HG03108 (cell line): Measurements from ENCODE around the gene CCP110.

Experiments
- ATAC-seq: cut with Tn5 transposase; IDR thresholded peaks from one replicate; pipeline ENCODE4 v1.9.1; 2021; ENCODE audit warnings: moderate library complexity; ENCODE audit not compliant: unreplicated experiment

Gene CCP110, protein sequence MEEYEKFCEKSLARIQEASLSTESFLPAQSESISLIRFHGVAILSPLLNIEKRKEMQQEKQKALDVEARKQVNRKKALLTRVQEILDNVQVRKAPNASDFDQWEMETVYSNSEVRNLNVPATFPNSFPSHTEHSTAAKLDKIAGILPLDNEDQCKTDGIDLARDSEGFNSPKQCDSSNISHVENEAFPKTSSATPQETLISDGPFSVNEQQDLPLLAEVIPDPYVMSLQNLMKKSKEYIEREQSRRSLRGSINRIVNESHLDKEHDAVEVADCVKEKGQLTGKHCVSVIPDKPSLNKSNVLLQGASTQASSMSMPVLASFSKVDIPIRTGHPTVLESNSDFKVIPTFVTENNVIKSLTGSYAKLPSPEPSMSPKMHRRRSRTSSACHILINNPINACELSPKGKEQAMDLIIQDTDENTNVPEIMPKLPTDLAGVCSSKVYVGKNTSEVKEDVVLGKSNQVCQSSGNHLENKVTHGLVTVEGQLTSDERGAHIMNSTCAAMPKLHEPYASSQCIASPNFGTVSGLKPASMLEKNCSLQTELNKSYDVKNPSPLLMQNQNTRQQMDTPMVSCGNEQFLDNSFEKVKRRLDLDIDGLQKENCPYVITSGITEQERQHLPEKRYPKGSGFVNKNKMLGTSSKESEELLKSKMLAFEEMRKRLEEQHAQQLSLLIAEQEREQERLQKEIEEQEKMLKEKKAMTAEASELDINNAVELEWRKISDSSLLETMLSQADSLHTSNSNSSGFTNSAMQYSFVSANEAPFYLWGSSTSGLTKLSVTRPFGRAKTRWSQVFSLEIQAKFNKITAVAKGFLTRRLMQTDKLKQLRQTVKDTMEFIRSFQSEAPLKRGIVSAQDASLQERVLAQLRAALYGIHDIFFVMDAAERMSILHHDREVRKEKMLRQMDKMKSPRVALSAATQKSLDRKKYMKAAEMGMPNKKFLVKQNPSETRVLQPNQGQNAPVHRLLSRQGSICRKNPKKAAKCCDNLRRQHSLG

DNA sequence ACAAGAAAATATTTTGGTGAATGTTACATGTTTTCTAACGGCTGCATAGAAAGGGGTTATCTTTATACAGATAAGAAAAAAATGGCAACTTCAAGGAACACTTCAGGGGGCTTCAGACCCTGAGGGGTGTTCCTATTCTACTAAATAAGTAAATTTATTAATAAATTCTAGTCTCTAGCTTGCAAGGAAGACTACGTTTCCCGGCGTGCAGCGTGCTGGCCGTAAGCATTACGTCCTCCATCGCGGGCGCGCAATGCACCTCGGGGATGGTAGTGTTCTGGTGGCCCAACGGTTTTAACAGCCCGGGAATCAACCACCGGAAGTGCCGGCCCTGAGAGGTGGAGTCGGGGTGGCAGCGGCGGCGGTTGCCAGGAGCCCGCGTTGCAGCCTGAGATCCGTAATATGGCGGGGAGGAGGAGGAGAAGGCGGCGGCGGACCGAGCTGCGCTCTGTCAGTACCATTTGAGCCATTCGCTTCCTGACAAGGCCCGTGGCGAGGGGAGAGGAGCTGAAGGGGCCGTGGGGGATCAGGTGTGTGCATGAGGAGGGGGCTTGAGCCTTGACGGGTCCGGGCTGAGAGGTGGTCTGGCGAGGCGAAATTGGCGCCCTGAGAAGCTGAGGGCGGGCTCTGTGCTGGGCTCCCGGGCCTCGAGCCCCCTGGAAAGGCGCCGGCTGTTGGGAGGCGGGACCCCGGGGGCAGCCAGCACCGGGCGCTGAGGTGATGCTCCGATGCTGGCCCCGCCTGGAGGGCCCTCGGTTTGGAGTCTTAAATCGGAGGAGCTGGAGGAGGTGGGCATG, at the start of gene CCP110:
Gene CCP110, plus strand, starts transcription at position 384 of the 797 bp plus-strand sequence. CDS start 3,940 bp downstream, outside the sequence.
- peak; percentile 74 for ATAC-seq

DNA sequence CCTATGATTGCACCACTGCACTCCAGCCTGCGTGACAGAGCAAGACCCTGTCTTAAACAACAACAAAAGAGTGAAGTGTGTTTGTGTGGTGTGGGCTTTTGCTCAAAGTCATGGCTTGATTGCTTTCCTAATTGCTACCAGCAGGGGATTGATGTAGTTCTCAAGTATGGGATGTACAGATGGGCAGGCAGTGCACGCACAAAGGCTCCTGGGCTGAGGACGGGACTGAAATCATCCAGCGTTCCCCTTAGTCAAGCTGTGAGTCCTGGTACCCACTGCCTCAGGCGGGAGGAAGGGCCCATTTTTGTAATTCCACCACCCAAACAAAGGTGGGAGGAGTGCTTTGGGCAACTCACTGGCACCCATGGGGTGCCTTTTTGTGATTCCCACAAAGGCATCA, 49.1 kb upstream of the CCP110 start:
- ATAC-seq, result no peak

DNA sequence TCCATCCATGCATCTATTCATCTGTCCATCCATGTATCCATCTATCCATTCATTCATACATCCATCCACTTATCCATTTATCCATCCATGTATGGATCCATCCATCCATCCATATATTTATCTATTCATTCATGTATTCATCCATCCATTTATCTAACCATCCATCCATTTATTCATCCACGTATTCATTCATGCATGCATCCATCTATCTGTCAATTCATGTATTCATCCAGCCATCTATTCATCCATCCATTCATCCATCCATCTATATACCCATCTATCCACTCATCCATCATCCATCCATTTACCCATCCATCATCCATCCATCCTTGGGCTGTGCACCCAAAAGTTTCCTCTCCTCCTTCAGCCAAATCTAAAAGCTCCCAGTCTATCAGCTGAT, 45.2 kb upstream of the CCP110 start:
- ATAC-seq, result no peak

DNA sequence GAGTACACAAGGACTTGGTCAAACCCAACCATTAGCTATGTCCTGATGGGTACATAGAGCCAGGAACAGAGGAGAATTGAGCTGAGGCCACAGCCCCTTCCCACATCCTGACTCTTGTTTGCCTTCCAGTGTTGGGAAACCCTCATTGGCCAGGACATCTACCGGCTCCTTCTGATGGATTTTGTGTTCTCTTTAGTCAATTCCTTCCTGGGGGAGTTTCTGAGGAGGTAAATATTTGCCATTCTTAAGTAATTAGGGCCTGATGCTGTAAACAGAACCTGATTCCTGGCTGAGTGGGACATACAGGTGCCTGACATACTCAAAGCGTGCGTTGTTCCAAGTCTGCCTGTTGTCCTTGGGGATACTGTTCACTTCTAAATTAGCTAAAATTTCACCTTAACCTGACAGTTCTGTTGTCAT, 44.4 kb upstream of the CCP110 start:
- ATAC-seq, result no peak

DNA sequence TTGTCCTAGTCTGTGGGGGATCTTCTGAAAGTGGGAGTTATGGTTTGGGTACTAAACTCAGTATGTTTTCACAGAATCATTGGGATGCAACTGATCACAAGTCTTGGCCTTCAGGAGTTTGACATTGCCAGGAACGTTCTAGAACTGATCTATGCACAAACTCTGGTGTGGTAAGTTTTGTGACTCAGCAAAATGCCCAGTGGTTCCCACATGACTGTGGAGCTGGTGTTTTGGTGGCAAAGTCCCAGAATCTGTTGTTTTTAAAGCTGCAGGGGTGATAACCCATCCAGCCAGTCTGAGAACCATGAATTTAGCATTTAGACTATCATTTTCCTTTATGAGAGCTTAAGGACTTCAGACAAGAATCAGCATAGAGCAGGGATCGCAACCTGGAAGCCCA, 42.4 kb upstream of the CCP110 start:
- ATAC-seq, result no peak

DNA sequence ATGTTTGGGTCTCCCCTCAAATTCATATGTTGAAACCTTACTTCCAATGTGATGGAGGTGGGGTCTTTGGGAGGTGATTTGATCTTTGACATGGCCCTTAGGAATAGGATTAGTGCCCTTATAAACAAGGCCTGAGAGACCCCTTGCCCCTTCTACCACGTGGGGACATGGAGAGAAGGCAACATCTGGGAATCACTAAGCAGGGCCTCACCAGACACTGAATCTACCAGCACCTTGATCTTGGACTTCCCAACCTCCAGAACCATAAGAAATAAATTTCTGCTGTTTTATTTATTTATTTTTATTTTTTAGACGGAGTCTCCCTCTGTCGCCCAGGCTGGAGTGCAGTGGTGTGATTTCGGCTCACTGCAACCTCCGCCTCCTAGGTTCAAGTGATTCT, 42.0 kb upstream of the CCP110 start:
- ATAC-seq, result no peak

DNA sequence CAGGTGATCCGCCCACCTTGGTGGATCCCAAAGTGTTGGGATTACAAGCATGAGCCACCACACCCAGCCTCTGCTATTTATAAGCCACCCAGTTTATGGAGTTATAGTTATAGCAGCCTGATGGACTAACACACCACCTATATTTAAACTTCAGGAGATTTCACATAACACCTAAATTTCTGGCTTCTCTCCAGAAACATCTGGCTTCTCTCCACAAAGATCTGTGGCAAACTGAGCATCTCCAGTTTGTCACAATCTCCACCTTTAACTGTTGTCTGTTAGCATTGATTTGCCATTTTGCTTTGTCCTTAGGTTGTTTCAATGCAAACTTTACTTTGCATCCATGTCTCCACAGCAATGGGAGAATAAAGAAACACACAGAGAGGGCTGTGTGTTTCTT, 41.5 kb upstream of the CCP110 start:
- ATAC-seq, result no peak

DNA sequence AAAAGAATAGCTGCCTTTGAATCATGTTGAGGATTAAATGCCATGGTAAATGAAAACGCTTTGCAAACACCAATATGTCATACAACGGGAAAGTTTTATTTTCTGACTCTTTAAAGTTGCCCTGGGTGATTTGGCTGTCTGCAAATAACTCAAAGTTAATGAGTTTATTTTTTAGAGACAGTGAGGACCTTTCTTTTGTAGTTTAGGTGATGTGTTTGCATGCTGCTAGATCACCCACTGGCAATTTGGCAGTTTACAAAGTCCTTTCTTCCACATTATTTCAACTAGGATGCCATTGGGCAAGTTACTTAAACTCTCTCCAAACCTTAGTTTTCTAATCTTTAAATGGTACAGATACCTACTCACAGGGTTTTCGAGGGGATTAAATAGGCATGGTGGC, 39.6 kb upstream of the CCP110 start:
- no peak for ATAC-seq

DNA sequence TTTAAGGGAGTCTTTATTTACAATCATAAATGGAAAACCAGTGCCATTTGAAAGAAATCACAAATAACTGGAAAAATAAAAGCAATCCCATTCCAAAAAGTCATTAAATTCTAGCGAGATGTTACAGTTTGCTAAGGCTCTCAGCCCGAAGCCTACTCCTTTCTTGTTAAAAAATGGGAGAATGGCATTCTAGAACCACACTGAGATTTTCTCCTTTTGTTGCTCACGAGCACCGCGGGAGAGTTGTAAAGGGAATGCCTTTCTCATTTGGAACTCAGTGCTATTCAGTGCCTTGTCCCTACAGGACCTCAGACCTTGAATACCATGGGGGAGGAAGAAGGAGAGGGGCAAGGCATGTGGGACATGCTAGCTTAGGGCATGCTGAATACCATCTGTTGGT, 38.1 kb upstream of the CCP110 start:
- no peak for ATAC-seq

DNA sequence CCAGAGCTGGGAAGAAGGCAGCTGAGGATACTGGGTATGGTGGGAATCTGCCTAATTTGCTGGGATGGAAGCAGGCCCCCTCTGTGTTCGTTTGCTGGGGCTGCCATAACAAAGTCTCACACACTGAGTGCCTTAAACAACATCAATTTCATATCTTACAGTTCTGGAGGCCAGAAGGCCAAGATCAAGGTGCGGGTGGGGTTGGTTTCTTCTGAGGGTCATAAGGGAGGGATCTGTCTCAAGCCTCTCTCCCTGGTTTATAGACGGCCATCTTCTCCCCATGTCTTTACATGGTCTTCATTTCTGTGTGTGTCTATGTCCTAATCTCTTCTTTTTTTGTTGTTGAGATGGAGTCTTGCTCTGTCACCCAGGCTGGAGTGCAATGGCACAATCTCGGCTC, 37.7 kb upstream of the CCP110 start:
- no peak for ATAC-seq

DNA sequence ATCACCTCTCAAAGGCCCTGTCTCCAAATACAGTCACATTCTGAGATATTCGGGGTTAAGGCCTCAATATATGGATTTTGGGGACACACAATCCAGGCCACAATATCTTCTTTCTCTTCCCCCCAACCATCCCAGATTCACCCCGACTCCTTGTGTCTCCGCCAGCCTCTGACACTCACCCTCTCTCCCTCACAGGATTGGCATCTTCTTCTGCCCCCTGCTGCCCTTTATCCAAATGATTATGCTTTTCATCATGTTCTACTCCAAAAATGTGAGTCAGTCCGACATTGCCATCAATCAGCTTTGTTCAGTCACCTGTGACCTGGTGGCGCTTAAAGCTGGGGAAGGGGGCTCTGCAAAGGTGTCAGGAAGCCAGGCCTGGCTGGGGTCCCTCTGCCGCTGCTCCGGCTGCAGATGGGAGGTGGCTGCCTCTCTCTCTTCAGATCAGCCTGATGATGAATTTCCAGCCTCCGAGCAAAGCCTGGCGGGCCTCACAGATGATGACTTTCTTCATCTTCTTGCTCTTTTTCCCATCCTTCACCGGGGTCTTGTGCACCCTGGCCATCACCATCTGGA, 36.9 kb upstream of the CCP110 start:
- ATAC-seq, result no peak

DNA sequence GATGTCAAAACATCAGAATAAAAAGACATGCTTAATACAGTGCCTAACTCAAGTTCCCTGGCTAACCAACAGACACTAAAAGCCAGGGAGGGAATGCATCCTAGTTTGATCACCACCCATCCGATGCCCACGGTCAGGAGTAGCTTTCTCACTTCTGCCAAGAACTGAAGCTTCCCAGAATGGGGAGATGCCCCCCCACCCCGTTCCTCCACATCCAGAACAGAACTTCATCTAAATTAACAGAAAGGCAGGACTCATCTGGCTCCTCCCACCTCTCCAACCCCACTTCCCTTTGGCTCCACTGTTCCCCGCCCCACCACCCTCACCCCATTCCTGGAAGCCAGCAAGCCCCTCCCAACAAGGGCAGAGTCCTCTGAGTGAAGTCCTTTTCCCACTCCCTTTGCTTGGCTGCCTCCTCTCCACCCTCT, 35.5 kb upstream of the CCP110 start:
- no peak for ATAC-seq

DNA sequence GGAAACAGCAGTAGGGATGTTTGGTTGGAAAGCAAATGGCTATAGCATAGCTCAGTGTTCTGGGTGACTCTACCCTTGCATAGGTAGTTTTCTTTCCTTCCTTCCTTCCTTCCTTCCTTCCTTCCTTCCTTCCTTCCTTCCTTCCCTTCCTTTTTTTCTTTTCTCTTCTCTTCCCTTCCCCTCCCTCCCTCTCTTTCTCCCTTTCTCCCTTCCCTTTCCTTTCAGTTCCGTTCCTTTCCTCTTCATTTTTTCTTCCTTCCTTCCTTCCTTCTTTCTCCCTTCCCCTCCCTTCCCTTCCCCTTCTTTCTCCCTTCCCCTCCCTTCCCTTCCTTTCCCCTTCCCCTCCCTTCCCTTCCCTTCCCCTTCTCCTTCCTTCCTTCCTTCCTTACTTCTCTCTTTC, 33.1 kb upstream of the CCP110 start:
- ATAC-seq, result no peak

DNA sequence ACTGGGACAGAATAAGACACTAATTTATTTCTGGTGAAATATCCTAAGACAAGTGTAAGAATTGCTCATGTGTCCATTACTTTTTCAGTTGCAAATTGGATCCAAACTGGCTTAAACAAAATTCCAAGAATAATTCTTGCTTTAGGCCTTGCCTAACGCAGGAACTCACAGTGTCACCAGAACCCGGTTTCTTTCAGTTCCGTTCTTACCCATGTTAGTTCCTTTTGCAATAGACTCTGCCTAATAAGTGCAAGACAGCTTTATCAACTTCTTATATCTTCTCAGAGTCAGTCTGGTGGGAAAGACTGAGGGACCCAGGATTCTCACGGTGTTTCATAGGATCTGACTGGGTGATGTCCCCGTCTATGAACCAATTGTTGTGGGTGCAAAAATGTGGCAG, 26.6 kb upstream of the CCP110 start:
- ATAC-seq, result no peak

DNA sequence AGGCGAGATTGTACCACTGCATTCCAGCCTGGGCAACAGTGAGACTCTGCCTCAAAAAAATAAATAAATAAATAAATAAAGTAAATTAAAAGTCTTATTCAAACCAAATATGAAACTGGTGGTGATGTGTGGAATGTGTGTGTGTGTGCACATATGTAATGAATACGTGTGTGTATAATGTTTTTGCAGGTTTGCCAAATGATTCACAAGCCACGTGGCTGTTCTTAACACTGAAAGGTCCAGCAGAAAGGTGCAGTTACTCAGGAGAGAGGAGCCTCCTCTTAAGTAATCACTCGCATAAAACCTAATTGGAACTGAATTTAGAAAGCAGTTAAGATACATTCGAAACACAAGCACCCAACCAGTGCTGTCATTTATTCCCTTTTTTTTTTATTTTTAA, 24.7 kb upstream of the CCP110 start:
- no peak for ATAC-seq

DNA sequence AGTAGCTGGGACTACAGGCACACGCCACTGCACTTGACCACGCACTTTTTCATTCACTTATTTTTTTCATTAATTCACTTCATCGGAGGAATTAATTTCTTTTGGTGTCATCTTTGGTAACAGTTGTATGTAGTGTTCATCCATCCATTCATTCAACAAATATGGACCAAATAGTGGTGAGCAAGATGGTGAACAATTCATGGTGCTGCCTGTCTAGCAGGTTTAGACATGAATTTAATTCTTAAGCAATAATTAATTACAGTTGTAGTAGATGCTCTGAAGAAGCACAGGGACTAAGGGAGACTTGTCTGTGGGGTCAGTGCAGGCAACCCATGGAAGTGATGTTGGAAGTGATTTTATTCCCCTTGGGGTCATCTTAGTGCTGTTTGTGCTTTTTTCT, 24.3 kb upstream of the CCP110 start:
- no peak for ATAC-seq

DNA sequence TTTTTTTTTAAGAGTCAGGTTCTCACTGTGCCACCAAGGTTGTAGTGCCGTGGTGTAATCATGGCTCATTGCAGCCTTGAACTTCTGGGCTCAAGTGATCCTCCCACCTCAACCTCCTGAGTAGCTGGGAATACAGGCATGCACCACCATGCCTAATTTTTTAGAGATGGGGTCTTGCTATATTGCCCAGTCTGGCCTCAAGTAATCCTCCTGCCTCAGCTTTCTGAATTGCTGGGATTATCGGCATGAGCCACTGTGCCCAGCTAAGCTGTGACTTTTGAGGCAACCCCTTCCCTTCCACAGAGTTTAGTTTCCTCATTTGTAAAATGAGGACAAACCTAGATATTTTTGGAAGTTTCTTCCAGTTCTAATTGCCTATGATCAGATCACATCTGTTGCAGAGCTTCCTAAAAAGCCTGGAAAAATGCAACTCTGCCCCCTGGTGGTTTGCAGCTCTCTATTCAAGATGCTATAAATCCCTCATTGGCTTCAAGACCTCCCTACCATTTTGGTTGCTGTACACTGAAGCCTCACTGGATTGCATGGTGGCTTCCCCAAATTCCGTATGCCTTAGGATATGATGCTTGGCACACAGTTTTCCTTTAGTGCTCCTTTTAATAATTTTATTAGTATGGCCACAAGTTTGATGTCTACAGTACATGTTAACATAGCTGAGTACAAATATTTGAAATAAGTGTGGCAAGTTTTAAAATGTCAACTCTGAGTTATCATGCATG, 21.2 kb upstream of the CCP110 start:
- no peak for ATAC-seq

DNA sequence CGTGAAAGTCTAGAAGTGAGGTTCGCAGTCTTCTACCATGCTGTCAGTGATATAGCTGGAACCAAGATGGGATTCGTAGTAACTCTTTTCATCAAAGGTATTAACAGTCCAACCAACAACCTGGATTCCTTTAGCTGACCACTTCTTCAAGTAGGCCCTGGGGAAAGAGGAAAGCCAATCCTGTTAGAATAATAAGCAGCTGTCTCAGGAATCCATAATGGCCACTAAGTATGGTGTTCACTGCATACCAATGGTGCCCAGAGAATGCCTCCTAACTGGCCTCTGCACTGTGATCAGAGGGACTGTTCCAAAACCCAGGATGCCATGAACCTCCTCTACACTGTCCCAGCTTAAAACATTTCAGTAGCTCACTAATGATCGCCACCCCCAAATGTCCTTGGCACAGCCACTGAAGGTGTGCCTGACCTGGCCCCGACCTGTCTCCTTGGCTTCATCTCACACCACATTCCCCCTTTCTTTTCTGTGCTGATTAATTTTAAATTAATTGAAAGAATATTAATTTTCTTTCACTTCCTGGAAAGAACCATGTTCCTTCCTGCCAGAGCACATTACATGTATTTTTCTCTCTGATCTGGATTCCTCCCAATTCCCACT, 20.2 kb upstream of the CCP110 start:
- no peak for ATAC-seq

DNA sequence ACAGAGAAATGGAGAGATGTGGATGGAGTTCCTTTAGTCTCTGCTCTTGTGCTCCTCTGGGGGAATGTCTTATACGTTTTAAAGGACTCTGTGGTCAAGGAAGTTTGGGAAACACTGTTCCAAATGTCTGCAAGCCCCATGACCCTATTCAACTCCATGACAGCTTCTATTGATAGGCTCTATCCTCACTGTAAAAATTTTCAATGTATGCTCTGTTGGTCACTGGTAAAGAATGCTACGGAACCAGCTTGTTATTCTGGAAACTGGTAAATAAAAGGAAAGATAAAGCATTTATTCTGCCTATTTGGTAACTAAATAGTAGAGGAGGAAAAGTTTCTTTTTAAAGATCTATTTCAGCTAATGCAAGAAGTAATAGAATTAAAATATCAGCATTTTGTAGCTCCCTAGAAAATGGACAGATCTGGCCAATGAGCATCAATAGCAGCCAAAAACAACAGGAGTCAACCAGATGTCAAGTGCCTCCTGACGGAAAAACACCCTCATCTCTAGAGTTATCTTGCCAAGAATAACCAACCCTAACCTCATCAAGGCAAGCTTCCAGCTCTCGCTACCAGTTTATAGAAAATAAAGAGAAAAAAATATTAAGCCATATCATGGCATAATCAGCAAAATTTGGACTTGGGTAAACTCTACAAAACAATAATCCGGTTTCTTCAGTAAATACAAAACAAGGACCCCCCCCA, 18.0 kb upstream of the CCP110 start:
- no peak for ATAC-seq
